ENCODE measurements around the gene CRKL. TPM values are rescaled to one million over a fixed set of nuclear protein-coding genes. Genes with fewer than 3 reads are reported as not detected.

Gene CRKL, protein sequence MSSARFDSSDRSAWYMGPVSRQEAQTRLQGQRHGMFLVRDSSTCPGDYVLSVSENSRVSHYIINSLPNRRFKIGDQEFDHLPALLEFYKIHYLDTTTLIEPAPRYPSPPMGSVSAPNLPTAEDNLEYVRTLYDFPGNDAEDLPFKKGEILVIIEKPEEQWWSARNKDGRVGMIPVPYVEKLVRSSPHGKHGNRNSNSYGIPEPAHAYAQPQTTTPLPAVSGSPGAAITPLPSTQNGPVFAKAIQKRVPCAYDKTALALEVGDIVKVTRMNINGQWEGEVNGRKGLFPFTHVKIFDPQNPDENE
- total RNA-seq (41.8 TPM), polyA plus RNA-seq (34.8 TPM)

DNA sequence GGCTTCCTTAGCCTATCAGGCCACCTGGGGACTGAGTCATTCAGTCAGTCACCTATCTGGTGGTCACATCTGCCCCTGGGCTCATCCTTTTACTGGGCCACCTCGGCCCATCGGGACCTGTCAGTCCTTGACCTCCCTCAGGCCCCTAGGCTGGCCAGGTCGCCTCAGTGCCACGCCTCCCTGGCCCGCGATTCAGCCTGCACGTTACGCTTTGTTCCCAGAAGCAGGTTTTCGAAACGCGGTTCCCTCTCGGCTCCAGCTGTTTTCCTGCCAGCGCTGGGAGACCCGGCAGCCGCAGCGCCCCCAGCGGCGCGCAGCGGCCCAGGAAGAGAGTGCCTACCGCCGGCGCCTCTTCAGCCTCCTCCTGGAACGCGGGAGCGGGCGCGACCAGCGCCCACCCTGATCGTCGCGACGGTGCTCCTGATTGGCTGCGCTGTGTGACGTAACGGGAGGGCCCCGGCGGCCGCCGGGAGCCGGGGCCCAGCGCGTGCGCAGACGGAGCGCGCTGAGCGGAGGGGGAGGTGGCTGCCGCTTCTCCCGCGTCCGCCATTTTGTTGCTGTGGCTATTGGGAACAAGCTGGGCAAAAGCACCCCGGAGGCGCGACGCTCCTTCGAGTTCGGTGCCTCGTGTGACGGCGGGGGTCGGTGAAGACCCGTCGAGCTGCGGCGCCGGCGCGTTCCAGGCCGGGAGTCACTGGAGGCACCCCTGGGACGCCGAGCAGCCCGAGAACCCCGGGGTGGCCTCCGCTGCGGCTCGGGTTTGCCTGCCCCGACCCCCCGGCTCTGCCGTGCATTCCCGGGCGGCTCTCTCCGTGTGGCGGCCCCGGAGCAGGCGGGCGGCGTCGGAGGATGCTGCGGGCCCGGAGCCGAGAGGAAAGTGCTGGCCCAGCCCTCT lies at the start of gene CRKL:
Gene CRKL (plus strand): TSS at position 492 of the 895 bp plus-strand sequence. CDS start 528 bp downstream, outside the sequence.
- under 1% methylated on average over 92 of the region's 92 CpGs for WGBS
- H3K36me3 ChIP-seq (ENCODE audit: insufficient read depth) = no peaks in the 10 kb centered on the region
- DNase-seq (ENCODE audit: extremely low spot score) = peak; percentile 89
- H3K4me3 ChIP-seq (ENCODE audit: low read depth, low read length) = peak within 1 kb of the TSS; percentile 86
- peak within 1 kb of the TSS; percentile 96 for H3K27ac ChIP-seq (ENCODE audit: low read depth)
- no peaks in the 10 kb centered on the region for H3K4me1 ChIP-seq (ENCODE audit: insufficient read depth)

DNA sequence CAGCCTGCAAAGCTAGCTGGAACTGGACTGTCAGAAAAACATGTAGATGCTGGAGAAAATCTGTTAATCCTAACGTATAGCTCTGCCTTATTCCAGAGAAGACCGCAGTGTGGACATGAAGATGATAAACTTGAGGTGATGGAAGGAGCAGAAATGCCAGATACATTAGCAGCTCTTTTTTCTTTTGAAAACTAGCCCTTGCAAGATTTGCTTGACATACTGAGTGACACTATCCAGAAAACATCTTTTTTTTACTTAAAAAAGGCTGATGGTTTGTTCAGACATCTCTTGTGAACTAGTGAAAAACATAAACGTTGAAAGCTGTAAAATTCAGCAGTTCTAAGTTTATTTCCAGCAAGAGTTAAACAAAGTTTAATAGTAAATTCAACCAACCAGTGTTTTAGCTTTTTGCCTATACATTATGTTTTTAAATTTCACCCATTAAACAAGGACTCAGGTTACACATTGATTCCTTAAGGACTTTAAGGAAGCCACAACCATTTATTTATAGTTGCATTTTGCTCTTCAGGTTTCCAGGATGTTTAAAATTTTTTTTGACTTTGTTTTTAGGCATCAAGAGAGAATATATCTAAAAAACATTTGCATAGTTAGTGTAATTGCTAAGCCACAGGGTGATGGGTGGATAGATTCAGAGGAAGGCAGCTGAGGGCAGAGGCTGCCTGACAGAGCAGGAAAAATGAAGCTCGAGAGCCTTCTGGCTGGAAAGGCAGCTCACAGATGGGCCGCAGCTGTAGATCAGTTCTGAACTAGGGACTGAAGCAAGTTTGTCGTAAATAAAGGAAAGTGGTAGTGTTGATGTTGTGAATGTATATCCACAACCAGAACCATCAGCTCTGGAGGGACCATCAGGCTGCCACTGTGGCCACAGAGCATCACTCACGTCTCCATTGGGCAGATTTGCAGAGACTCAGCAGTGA lies 48.9 kb upstream of the CRKL start:
- Histone ChIP-seq H3K36me3 (ENCODE audit: insufficient read depth) (no peaks in the 10 kb centered on the region), H3K4me3 (ENCODE audit: low read depth, low read length) (no peak overlapping the region), H3K4me1 (ENCODE audit: insufficient read depth) (no peaks in the 10 kb centered on the region), H3K27ac (ENCODE audit: low read depth) (no peak overlapping the region)
- WGBS = 56% methylated on average over 7 of the region's 7 CpGs
- DNase-seq (ENCODE audit: extremely low spot score) = no peak

DNA sequence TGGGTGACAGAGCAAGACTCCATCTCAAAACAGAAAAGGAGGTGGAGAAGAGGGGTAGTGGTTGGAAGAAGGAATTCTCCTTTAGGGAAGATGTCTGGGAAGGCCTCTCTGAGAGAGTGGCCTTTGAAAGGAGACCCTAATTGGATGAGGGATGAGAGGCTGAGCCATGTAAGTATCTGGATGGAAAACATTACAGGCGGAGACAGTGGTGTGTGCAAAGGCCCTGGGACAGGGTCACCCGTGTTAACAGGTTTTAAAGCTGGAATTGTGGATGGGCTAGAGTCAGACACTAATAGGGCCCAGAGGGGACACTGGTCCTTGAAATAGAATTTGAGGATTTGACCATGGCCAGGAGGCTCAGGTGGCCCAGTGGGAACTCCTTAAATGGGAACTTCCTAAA lies 48.0 kb upstream of the CRKL start:
- no peak overlapping the region for H3K4me3 ChIP-seq (ENCODE audit: low read depth, low read length)
- H3K27ac ChIP-seq (ENCODE audit: low read depth) = no peak overlapping the region
- 94% methylated on average over 2 of the region's 2 CpGs for WGBS
- no peak for DNase-seq (ENCODE audit: extremely low spot score)
- H3K36me3 ChIP-seq (ENCODE audit: insufficient read depth) = no peaks in the 10 kb centered on the region
- H3K4me1 ChIP-seq (ENCODE audit: insufficient read depth) = no peaks in the 10 kb centered on the region

DNA sequence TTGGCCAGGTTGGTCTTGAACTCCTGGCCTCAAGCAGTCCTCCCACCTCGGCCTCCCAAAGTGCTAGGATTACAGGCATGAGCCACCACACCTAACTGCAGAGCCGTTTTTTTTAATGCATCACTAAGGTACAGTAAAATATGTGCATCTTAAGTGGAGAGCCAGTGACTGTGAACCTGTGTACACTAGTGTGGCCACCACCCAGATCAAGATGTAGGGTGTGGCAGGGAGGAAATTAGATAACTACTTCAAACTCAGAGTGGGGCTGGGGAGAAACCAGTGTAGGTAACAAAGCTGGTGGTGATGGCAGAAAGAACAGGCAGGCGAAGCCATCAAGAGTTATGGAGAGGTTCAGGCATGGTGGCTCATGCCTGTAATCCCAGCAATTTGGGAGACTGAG lies 44.0 kb upstream of the CRKL start:
- DNase-seq (ENCODE audit: extremely low spot score) = no peak
- Histone ChIP-seq H3K4me3 (ENCODE audit: low read depth, low read length) (no peak overlapping the region), H3K4me1 (ENCODE audit: insufficient read depth) (no peaks in the 10 kb centered on the region), H3K36me3 (ENCODE audit: insufficient read depth) (no peaks in the 10 kb centered on the region), H3K27ac (ENCODE audit: low read depth) (no peak overlapping the region)
- WGBS = 90% methylated on average over 3 of the region's 3 CpGs

DNA sequence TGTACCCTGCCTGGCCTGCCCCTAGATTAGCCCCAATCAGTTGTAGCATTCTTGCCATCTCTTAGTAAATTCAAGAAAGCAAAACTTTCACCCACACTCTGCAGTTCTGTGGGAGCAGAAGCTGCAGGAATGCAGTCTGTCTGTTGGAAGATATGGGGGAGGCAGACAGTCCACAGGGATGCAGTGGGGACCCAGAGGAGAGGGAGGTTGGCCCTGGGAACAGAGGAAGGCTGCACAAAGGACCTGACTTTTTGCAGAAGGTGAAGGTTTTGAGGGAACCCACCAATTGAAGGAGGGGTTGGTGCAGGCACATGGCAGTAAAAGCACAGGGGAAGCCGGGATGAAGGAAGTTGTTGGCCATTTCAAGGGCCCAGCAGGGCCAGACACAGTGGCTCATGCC lies 41.9 kb upstream of the CRKL start:
- H3K4me3 ChIP-seq (ENCODE audit: low read depth, low read length) = no peak overlapping the region
- H3K27ac ChIP-seq (ENCODE audit: low read depth) = no peak overlapping the region
- H3K36me3 ChIP-seq (ENCODE audit: insufficient read depth) = no peaks in the 10 kb centered on the region
- no peaks in the 10 kb centered on the region for H3K4me1 ChIP-seq (ENCODE audit: insufficient read depth)
- DNase-seq (ENCODE audit: extremely low spot score) = no peak
- WGBS = 79% methylated on average over 1 of the region's 1 CpG

DNA sequence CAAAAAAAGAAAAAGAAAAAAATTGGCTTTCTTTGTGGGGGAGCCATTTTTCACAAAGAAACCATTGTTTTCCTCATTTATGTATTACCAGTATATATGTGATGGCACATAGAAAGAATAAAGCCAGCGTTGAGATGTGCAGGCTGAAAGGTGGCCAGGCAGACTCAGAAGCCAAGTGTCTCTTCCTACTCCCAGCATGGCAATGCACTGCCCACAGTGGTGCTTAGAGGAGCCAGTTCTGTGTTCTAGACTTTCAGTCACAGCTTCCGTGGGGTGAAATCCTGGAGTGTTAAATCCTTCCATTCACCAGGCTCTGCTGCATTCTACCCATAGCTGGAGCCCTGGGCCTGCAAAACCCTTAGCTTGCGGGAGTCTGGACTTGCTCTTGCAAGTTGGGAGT lies 39.5 kb upstream of the CRKL start:
- no peak overlapping the region for H3K4me3 ChIP-seq (ENCODE audit: low read depth, low read length)
- no peak overlapping the region for H3K27ac ChIP-seq (ENCODE audit: low read depth)
- 93% methylated on average over 3 of the region's 3 CpGs for WGBS
- H3K4me1 ChIP-seq (ENCODE audit: insufficient read depth) = no peaks in the 10 kb centered on the region
- H3K36me3 ChIP-seq (ENCODE audit: insufficient read depth) = no peaks in the 10 kb centered on the region
- no peak for DNase-seq (ENCODE audit: extremely low spot score)

DNA sequence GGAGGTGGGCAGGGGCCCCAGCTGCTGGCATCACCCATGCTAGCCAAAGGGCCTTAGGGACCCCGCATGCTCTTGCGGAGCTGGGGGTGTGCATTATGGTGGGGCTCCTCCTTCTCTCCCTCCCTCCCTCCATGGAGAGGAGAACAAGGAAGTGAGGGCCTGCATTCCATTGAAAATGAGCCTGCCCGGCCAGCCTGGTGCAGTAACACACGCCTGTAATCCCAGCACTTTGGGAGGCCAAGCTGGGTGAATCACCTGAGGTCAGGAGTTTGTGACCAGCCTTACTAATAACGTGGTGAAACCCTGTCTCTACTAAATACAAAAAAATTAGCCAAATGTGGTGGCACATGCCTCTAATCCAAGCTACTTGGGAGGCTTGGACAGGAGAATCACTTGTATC lies 36.0 kb upstream of the CRKL start:
- WGBS = 81% methylated on average over 5 of the region's 5 CpGs
- no peaks in the 10 kb centered on the region for H3K4me1 ChIP-seq (ENCODE audit: insufficient read depth)
- no peak overlapping the region for H3K4me3 ChIP-seq (ENCODE audit: low read depth, low read length)
- H3K36me3 ChIP-seq (ENCODE audit: insufficient read depth) = peaks cover 3% of the 10 kb centered on the region
- H3K27ac ChIP-seq (ENCODE audit: low read depth) = no peak overlapping the region
- no peak for DNase-seq (ENCODE audit: extremely low spot score)

DNA sequence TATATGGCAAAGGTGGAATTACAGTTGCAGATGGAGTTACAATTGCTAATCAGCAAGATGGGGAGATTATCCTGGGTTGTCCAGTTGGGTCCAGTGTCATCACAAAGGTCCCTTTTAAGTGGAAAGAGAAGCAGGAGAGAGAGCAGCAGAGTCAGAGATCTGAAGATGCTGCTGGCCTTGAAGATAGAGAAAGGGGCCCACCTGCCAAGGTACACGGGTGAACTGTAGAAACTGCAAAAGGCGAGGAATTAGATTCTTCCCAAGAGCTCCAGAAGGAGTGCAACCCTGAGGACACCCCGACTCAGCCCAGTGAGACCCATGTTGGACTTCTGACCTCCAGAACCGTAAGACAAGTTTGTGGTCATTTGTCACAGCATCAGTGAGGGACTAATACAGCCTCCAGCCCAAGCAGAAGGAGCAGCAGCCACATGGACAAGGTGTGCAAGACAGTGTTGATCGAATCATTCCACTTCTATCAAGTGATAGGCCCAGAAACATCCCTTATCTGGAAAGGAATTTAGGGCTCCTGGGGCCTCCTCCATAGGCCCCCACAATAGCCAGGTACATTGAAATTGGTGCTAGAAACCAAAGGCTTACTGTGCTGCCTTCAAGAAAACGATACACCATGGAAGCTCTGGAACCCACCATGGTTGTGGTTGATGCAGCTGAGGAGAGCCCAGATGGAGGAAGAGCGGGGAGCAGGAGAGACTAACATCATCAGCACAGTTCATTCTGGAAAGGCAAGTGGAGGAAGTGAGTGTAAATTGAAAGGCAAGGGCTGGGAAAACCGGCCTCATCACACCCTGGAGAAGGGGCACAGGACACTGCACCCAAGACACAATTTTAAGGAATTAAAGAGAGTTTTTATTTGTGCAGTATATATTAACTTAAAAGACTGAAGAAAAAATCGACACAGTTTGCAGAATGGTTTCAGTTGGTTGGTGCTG lies 35.1 kb upstream of the CRKL start:
- no peak for DNase-seq (ENCODE audit: extremely low spot score)

DNA sequence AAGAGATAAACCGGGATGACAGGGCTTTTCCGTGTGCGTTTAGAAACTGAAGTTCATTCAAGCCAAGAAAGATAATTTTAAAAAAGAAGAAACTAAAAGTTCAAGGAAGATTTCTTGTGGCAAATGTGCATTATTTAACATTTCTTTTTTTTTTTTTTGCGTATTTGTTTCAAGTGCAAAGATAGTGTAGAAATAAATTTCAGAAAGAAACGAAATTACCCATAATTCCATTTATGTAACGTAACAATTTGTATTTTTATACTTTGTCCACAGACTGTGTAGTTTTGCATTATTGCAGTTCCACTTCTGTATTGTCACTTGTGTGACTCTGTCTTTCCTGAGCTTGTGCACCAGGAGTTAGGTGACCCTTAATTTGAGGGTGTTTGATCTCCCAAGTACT lies 34.4 kb upstream of the CRKL start:
- Histone ChIP-seq H3K36me3 (ENCODE audit: insufficient read depth) (peaks cover 3% of the 10 kb centered on the region), H3K4me1 (ENCODE audit: insufficient read depth) (no peaks in the 10 kb centered on the region), H3K4me3 (ENCODE audit: low read depth, low read length) (no peak overlapping the region), H3K27ac (ENCODE audit: low read depth) (no peak overlapping the region)
- WGBS = 83% methylated on average over 6 of the region's 6 CpGs
- no peak for DNase-seq (ENCODE audit: extremely low spot score)

More for the DNA sequence above, 35.1 kb upstream of the CRKL start:
- WGBS = 94% methylated on average over 9 of the region's 9 CpGs
- Histone ChIP-seq H3K4me1 (ENCODE audit: insufficient read depth) (no peaks in the 10 kb centered on the region), H3K4me3 (ENCODE audit: low read depth, low read length) (no peak overlapping the region), H3K36me3 (ENCODE audit: insufficient read depth) (peaks cover 3% of the 10 kb centered on the region), H3K27ac (ENCODE audit: low read depth) (no peak overlapping the region)

DNA sequence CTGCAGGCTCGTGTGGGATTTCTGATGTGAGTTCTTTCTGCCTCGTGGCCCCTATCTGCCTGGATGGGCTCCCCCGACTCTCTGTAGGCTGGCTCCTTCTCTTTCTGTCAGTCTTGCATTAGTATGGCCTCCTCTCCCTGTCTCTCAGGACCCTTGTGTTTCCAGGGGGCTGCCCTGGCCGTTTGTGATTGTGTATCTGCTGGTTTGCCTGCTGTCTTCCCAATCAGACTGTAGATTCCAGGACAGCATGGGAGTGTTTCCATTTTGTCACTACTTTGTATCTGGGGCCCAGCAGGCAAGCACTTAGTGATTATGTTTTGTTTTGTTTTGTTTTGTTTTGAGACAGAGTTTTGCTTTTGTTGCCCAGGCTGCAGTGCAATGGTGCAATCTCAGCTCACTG lies 32.8 kb upstream of the CRKL start:
- WGBS = 74% methylated on average over 4 of the region's 4 CpGs
- Histone ChIP-seq H3K36me3 (ENCODE audit: insufficient read depth) (peaks cover 3% of the 10 kb centered on the region), H3K27ac (ENCODE audit: low read depth) (no peak overlapping the region), H3K4me1 (ENCODE audit: insufficient read depth) (no peaks in the 10 kb centered on the region), H3K4me3 (ENCODE audit: low read depth, low read length) (no peak overlapping the region)
- DNase-seq (ENCODE audit: extremely low spot score) = no peak

DNA sequence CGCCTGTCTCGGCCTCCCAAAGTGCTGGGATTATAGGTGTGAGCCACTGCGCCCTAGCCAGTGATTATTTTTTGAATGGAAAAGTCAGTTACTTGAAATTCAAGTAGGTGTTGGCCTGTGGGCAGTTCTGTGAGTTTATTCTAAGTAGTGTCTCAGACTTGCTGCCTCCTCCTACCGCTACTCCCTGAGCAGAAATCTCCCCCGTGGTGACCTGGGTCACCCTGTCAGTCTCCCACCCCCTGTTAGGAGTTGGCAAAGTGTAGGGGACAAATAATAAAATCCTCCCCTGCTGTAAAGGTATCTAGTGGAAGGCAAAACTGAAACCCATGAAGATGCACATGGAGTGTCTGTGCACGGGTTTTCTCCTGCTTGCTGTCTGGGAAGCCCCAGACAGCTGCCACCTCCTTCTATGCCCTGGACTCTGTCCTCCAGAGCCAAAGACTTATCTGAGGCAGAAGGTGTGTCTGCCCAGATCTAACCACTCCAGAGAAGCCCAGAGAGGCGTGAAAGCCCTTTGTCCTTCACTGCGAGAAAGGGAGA lies 32.1 kb upstream of the CRKL start:
- peaks cover 3% of the 10 kb centered on the region for H3K36me3 ChIP-seq (ENCODE audit: insufficient read depth)
- H3K4me1 ChIP-seq (ENCODE audit: insufficient read depth) = no peaks in the 10 kb centered on the region
- no peak for DNase-seq (ENCODE audit: extremely low spot score)
- H3K27ac ChIP-seq (ENCODE audit: low read depth) = no peak overlapping the region
- no peak overlapping the region for H3K4me3 ChIP-seq (ENCODE audit: low read depth, low read length)
- WGBS = 72% methylated on average over 8 of the region's 8 CpGs

DNA sequence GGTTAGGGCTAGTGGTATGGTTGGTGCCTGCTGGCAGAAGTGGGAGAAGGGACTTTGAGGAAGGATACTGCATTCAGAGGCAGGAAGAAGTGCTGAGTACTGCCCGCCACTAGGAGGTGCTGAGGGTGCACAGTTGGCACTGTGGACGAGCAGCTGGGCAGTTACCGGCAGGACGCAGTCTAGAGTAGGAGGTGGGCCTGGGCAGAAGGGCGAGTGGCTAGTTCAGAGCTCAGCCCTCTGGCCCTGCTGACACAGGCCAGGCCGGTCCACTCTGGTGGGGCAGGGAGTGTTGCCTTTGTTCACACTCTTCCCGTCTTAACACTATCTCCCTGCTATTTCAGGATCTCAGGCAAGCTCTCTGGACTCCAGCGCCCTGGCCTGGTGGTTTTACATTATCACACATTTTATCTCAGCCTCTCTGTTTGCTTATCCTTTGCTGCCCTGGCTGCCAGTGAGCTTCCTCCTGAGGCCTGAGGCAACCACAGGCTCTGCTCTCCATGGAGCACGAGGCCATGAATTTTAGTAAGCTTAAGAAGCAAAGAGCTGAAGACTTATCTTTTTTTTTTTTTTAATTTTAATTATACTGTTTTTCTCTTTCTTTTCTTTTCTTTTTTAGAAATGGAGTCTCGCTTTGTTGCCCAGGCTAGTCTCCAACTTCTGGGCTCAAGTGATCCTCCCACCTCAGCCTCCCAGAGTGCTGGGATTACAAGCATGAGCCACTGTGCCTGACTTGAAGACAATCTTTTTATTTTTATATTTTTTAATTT lies 31.5 kb upstream of the CRKL start:
- no peak overlapping the region for H3K27ac ChIP-seq (ENCODE audit: low read depth)
- DNase-seq (ENCODE audit: extremely low spot score) = peak; percentile 23
- H3K36me3 ChIP-seq (ENCODE audit: insufficient read depth) = peaks cover 3% of the 10 kb centered on the region
- WGBS = 29% methylated on average over 10 of the region's 10 CpGs
- no peaks in the 10 kb centered on the region for H3K4me1 ChIP-seq (ENCODE audit: insufficient read depth)
- H3K4me3 ChIP-seq (ENCODE audit: low read depth, low read length) = no peak overlapping the region
